ENCODE results near the gene CCDC186. TPM values are rescaled to one million over a fixed set of nuclear protein-coding genes. Genes with fewer than 3 reads are reported as not detected.

Gene CCDC186
- total RNA-seq (ENCODE audit: low replicate concordance), result 9.9 and 22.9 TPM in 2 replicates

GRCh38 chr10:114173921-114174694 is at the start of gene CCDC186:
Gene CCDC186, minus strand, starts transcription at chr10:114174203. Its CDS starts 10,935 bp downstream, at chr10:114163268.
- Histone ChIP-seq H2AFZ (replicated peaks) (peak within 1 kb of the TSS; percentile 89), H3K27ac (peak within 1 kb of the TSS; percentile 42), H3K4me3 (peak within 1 kb of the TSS; percentile 64), H3F3A (ENCODE audit: low read depth) (no peaks in the 10 kb centered on the region), H3K27me3 (peaks cover 18% of the 10 kb centered on the region), H3K9ac (peak within 1 kb of the TSS; percentile 52), H3K4me1 (peaks cover 11% of the 10 kb centered on the region), H3K4me2 (peak within 1 kb of the TSS; percentile 86), H3K79me2 (ENCODE audit: low read depth) (peaks cover 46% of the 10 kb centered on the region), H4K20me1 (ENCODE audit: low read depth) (no peaks in the 10 kb centered on the region), H3K9me3 (ENCODE audit: low read depth) (no peaks in the 10 kb centered on the region), H3K36me3 (no peaks in the 10 kb centered on the region)
- peak within 1 kb of the TSS; percentile 99 for H3K4me3 Mint-ChIP-seq
- no peak for TF ChIP-seq EZH2 (IDR thresholded peaks at IDR 0.05)
- peak; percentile 34 for TF ChIP-seq EZH2phosphoT487 (IDR thresholded peaks at IDR 0.05)
- TF ChIP-seq, protein P1, sequence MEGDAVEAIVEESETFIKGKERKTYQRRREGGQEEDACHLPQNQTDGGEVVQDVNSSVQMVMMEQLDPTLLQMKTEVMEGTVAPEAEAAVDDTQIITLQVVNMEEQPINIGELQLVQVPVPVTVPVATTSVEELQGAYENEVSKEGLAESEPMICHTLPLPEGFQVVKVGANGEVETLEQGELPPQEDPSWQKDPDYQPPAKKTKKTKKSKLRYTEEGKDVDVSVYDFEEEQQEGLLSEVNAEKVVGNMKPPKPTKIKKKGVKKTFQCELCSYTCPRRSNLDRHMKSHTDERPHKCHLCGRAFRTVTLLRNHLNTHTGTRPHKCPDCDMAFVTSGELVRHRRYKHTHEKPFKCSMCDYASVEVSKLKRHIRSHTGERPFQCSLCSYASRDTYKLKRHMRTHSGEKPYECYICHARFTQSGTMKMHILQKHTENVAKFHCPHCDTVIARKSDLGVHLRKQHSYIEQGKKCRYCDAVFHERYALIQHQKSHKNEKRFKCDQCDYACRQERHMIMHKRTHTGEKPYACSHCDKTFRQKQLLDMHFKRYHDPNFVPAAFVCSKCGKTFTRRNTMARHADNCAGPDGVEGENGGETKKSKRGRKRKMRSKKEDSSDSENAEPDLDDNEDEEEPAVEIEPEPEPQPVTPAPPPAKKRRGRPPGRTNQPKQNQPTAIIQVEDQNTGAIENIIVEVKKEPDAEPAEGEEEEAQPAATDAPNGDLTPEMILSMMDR (IDR thresholded peaks at IDR 0.05), result no peak
- peaks cover 3% of the 10 kb centered on the region for H3K36me3 Mint-ChIP-seq
- no peaks in the 10 kb centered on the region for H3K27me3 Mint-ChIP-seq (ENCODE audit: insufficient read depth, low read depth)
- peak within 1 kb of the TSS; percentile 95 for H3K27ac Mint-ChIP-seq
- H3K4me1 Mint-ChIP-seq, result peaks cover 17% of the 10 kb centered on the region
- no peaks in the 10 kb centered on the region for H3K9me3 Mint-ChIP-seq
- peak; percentile 98 for DNase-seq (ENCODE audit: low spot score)

DNA sequence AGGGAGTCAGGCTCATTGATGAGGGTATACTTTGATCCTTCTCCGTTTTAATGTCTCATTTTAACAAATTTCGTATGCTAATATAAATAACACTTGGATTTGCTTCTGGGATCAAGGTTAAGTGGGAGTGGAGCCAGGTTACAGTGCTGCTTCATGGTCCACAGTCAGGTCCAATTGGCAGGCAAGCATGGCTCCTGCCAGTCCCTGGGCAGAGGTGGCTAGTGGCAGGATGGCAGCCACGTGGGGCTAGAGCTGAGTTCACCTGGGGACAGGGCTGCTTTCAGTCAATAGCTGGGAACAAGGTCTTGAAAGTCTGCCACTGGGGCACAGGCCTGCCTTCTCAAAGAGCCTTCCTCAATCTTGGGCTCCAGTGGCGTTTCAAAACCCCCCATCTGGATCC is 49.1 kb upstream of the CCDC186 start:
- no peak for DNase-seq (ENCODE audit: low spot score)
- no peaks in the 10 kb centered on the region for H3K4me1 Mint-ChIP-seq
- H3K27me3 Mint-ChIP-seq (ENCODE audit: insufficient read depth, low read depth), result no peaks in the 10 kb centered on the region
- H3K79me2 ChIP-seq (ENCODE audit: low read depth), result no peaks in the 10 kb centered on the region
- no peak overlapping the region for H3K4me2 ChIP-seq
- H3K36me3 Mint-ChIP-seq, result no peaks in the 10 kb centered on the region
- H3K27me3 ChIP-seq, result peaks cover 6% of the 10 kb centered on the region
- H3K4me3 ChIP-seq, result no peak overlapping the region
- H4K20me1 ChIP-seq (ENCODE audit: low read depth), result no peaks in the 10 kb centered on the region
- H3K9me3 Mint-ChIP-seq, result no peaks in the 10 kb centered on the region
- H2AFZ ChIP-seq (replicated peaks), result no peak overlapping the region
- H3K4me1 ChIP-seq, result no peaks in the 10 kb centered on the region
- H3K27ac ChIP-seq, result no peak overlapping the region
- TF ChIP-seq EZH2 (IDR thresholded peaks at IDR 0.05), result no peak
- TF ChIP-seq EZH2phosphoT487 (IDR thresholded peaks at IDR 0.05), result no peak
- TF ChIP-seq, protein P1 (IDR thresholded peaks at IDR 0.05), result no peak
- no peak overlapping the region for H3K4me3 Mint-ChIP-seq
- H3K27ac Mint-ChIP-seq, result no peak overlapping the region
- H3K36me3 ChIP-seq, result no peaks in the 10 kb centered on the region
- no peaks in the 10 kb centered on the region for H3F3A ChIP-seq (ENCODE audit: low read depth)
- H3K9me3 ChIP-seq (ENCODE audit: low read depth), result no peaks in the 10 kb centered on the region
- H3K9ac ChIP-seq, result no peak overlapping the region

- no peaks in the 10 kb centered on the region for H3K27me3 Mint-ChIP-seq (ENCODE audit: insufficient read depth, low read depth)
- no peak overlapping the region for H3K9ac ChIP-seq
- H3K27me3 ChIP-seq, result peaks cover 6% of the 10 kb centered on the region
Observed at GRCh38 chr10:114221235-114221634, 47.2 kb upstream of the CCDC186 start.

More at GRCh38 chr10:114221235-114221634, 47.2 kb upstream of the CCDC186 start:
- no peak overlapping the region for H3K4me3 Mint-ChIP-seq
- no peak overlapping the region for H3K4me2 ChIP-seq
- no peaks in the 10 kb centered on the region for H3K4me1 ChIP-seq
- no peaks in the 10 kb centered on the region for H4K20me1 ChIP-seq (ENCODE audit: low read depth)
- H3K36me3 ChIP-seq, result no peaks in the 10 kb centered on the region
- no peak overlapping the region for H3K4me3 ChIP-seq
- H3K9me3 ChIP-seq (ENCODE audit: low read depth), result no peaks in the 10 kb centered on the region
- H3K27ac Mint-ChIP-seq, result no peak overlapping the region
- no peak overlapping the region for H2AFZ ChIP-seq (replicated peaks)
- no peaks in the 10 kb centered on the region for H3K9me3 Mint-ChIP-seq
- H3K4me1 Mint-ChIP-seq, result no peaks in the 10 kb centered on the region
- DNase-seq (ENCODE audit: low spot score), result no peak
- no peaks in the 10 kb centered on the region for H3K36me3 Mint-ChIP-seq
- H3K79me2 ChIP-seq (ENCODE audit: low read depth), result no peaks in the 10 kb centered on the region
- H3F3A ChIP-seq (ENCODE audit: low read depth), result no peaks in the 10 kb centered on the region
- TF ChIP-seq, protein P1 (IDR thresholded peaks at IDR 0.05), result no peak
- TF ChIP-seq EZH2 (IDR thresholded peaks at IDR 0.05) (no peak), EZH2phosphoT487 (IDR thresholded peaks at IDR 0.05) (no peak)
- no peak overlapping the region for H3K27ac ChIP-seq
